Measurements from ENCODE around the gene ZNF438.

- TF ChIP-seq, protein P1, sequence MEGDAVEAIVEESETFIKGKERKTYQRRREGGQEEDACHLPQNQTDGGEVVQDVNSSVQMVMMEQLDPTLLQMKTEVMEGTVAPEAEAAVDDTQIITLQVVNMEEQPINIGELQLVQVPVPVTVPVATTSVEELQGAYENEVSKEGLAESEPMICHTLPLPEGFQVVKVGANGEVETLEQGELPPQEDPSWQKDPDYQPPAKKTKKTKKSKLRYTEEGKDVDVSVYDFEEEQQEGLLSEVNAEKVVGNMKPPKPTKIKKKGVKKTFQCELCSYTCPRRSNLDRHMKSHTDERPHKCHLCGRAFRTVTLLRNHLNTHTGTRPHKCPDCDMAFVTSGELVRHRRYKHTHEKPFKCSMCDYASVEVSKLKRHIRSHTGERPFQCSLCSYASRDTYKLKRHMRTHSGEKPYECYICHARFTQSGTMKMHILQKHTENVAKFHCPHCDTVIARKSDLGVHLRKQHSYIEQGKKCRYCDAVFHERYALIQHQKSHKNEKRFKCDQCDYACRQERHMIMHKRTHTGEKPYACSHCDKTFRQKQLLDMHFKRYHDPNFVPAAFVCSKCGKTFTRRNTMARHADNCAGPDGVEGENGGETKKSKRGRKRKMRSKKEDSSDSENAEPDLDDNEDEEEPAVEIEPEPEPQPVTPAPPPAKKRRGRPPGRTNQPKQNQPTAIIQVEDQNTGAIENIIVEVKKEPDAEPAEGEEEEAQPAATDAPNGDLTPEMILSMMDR (IDR thresholded peaks at IDR 0.05), result no peak
- TF ChIP-seq EZH2 (IDR thresholded peaks at IDR 0.05) (no peak), EZH2phosphoT487 (IDR thresholded peaks at IDR 0.05) (no peak)
These were observed 56.8 kb downstream of the ZNF438 start for GRCh38 chr10:30974773-30975415.

Measured in neural progenitor cell (in vitro differentiated cells).